T-helper 1 cell treated with Interleukin-12 subunit alpha and Interleukin-12 subunit beta and Interleukin-4 antibody, amounts not matched to agents 30 ng/mL and 1 ng/mL, for 36 hours (primary cell): Measurements from ENCODE around the gene CEP83. TPM values are rescaled to one million over a fixed set of nuclear protein-coding genes. Genes with fewer than 3 reads are reported as not detected.

ENCODE experiments used
- intact Hi-C: fragments of 100-400 bp; cut with micrococcal nuclease; formaldehyde crosslinking; loops from one replicate; pipeline ENCODE4 v1.15.1; 2024
- total RNA-seq: library from RNA; stranded (reverse); gene quantifications from 2 replicates; pipeline ENCODE4 v1.2.3, GENCODE V29; 2022

Gene CEP83
- 17.4 and 23.5 TPM in 2 replicates for total RNA-seq

GRCh38 chr12:94459728-94460615 is at the start of gene CEP83:
Gene CEP83, minus strand, starts transcription at chr12:94459867. Its CDS starts 47,377 bp downstream, at chr12:94412490.
- intact Hi-C loops: loop anchor here (1.0 to 10.0 kb wide), 21 partner anchors 25 to 1577 kb away; partner anchors contain the start of genes CRADD, EEA1, FGD6 and LTA4H

GRCh38 chr12:94509317-94509716 is 49.6 kb upstream of the CEP83 start:
- intact Hi-C loops: no loop called here

- intact Hi-C loops: no loop called here
Observed at GRCh38 chr12:94507455-94507854, 47.8 kb upstream of the CEP83 start.

GRCh38 chr12:94504386-94504785 is 44.7 kb upstream of the CEP83 start:
- intact Hi-C loops: no loop called here

GRCh38 chr12:94503619-94504018 is 44.0 kb upstream of the CEP83 start:
- intact Hi-C loops: no loop called here

GRCh38 chr12:94500831-94501567 is 41.3 kb upstream of the CEP83 start:
- intact Hi-C loops: no loop called here

GRCh38 chr12:94498698-94499097 is 39.0 kb upstream of the CEP83 start:
- intact Hi-C loops: no loop called here

- intact Hi-C loops: no loop called here
Observed at GRCh38 chr12:94498073-94498472, 38.4 kb upstream of the CEP83 start.

GRCh38 chr12:94495445-94496115 is 35.9 kb upstream of the CEP83 start:
- intact Hi-C loops: no loop called here

- intact Hi-C loops: no loop called here
Observed at GRCh38 chr12:94491489-94491888, 31.8 kb upstream of the CEP83 start.

GRCh38 chr12:94488463-94488862 is 28.8 kb upstream of the CEP83 start:
- intact Hi-C loops: no loop called here

- intact Hi-C loops: no loop called here
Observed at GRCh38 chr12:94481734-94482133, 22.1 kb upstream of the CEP83 start.

- intact Hi-C loops: no loop called here
Observed at GRCh38 chr12:94469522-94469921, 9.9 kb upstream of the CEP83 start.

- intact Hi-C loops: loop anchor here (1.0 to 2.0 kb wide), 6 partner anchors 160 to 1014 kb away; partner anchors contain the start of genes METAP2, MRPL42, NDUFA12 and PLXNC1
Observed at GRCh38 chr12:94460616-94460959, 921 bp upstream of the CEP83 start.

GRCh38 chr12:94458877-94459727 is 565 bp downstream of the CEP83 start:
- intact Hi-C loops: loop anchor here (1.0 to 10.0 kb wide), 15 partner anchors 24 to 1578 kb away; partner anchors contain the start of genes CRADD, EEA1, FGD6 and LTA4H

- intact Hi-C loops: loop anchor here (5.0 to 10.0 kb wide), 2 partner anchors 1087 to 1580 kb away; partner anchors contain the start of gene LTA4H
Observed at GRCh38 chr12:94457311-94457710, 2.4 kb downstream of the CEP83 start.

GRCh38 chr12:94454318-94454717 is 5.3 kb downstream of the CEP83 start:
- intact Hi-C loops: loop anchor here (10.0 kb wide), 1 partner anchor 1090 kb away; no protein-coding TSS in a partner anchor

GRCh38 chr12:94445662-94446061 is 14.0 kb downstream of the CEP83 start:
- intact Hi-C loops: no loop called here

- intact Hi-C loops: no loop called here
Observed at GRCh38 chr12:94437303-94437702, 22.4 kb downstream of the CEP83 start.

GRCh38 chr12:94435511-94435927 is 24.1 kb downstream of the CEP83 start:
- intact Hi-C loops: loop anchor here (2.0 kb wide), 3 partner anchors 23 to 231 kb away; partner anchors contain the start of gene CEP83
